Left lobe of liver (tissue), 2 donors: ENCODE results near the gene POC1A. TPM values are rescaled to one million over a fixed set of nuclear protein-coding genes. Genes with fewer than 3 reads are reported as not detected.
A peak's percentile ranks its signal among the peaks of the same experiment; 100 is the strongest.

Experiments
- ATAC-seq: fragments of 200-7000 bp; cut with Tn5 transposase; one replicate; pipeline ENCODE4 v1.9.1; 2020; ENCODE audit warnings: mild to moderate bottlenecking, moderate library complexity
- DNase-seq: peaks from one replicate; pipeline ENCODE4 v3.0.0-alpha.2; 2020; ENCODE audit warnings: low spot score
- total RNA-seq: library from RNA; stranded (reverse); gene quantifications from one replicate; pipeline ENCODE4 v1.2.1, GENCODE V29; 2021
- donor health status: DM: no; HTN: no; CAD: no; lungs with moderate emphysema.
- donor health status: DM: no; HTN: yes; CAD: no.

POC1A gene
- total RNA-seq, 1 donor from 2014 or later = 2.1 TPM

DNA sequence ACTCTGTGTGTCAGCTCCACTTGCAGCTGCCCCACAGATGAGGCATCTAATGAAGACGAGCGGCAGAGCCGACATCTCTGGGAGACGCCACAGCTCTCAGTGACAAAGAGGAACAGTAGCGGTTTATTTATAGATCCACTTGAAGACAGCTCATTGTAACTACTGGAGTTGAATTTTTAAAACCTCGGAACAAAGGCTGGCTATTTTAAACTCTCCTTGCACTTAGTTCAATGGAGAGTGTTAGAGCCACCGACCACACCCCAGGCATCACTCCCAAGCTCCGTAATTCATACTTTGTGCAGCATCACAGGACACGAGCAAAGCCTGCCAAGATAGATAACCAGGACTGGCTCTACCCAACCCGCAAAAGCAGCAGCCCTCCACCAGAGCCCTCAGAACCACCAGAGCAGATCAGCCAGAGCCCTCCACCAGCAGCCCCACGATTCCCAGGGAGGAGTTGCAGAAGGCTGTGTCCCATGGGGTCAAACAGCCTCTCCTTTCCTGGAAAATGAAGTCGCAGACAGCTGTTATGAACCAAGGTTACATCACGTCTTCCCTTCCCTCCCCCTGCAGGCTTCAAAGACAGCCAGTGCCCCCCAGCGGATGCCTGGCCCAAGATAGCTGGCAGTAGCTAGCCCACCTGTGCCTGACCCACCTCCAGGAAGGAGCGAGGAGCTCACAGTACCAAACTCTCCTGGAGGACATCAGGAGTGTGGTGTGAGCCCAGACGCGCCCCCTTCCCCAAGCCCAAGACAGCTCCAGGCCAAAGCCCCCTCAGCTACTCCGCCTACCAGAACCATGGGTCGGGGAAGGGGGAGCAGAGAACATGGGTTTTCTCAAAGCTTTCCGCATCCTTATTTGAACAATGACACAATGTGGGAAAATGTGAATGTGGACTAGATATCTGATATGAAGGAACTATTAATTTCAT, 45.7 kb downstream of the POC1A start:
- ATAC-seq = no peak
- DNase-seq = no peak

DNA sequence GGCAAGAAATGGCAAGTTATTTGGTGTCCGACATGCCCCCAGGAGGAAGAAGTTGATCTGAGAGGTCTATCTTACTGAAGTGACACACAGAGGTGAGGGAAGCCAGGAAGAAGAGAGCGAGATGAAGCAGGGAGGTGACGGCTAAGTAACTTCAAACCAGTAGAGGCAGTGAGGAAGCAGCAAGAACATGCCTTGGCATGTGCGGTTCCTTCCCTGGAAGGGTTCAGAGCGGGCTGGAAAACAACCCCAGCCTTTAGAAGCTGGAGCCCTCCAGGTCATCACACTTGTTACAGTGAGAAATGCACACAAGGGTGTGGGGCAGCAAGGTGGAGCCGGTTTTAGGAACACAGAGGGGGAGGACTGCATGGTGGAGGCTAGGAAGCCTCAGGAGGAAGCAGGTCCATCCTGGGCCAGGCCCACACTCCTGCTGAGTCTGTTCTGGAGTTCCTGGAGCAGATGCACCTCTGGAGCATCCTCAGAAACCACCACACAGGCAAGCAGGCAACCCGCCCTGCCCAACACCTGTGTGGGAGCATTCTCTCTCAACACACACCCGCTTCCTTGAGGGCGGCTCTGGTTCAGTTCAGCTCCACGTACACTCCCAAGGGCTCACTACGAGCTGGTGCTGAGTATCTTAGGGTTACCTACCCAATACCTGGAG, 47.1 kb downstream of the POC1A start:
- DNase-seq = no peak

DNA sequence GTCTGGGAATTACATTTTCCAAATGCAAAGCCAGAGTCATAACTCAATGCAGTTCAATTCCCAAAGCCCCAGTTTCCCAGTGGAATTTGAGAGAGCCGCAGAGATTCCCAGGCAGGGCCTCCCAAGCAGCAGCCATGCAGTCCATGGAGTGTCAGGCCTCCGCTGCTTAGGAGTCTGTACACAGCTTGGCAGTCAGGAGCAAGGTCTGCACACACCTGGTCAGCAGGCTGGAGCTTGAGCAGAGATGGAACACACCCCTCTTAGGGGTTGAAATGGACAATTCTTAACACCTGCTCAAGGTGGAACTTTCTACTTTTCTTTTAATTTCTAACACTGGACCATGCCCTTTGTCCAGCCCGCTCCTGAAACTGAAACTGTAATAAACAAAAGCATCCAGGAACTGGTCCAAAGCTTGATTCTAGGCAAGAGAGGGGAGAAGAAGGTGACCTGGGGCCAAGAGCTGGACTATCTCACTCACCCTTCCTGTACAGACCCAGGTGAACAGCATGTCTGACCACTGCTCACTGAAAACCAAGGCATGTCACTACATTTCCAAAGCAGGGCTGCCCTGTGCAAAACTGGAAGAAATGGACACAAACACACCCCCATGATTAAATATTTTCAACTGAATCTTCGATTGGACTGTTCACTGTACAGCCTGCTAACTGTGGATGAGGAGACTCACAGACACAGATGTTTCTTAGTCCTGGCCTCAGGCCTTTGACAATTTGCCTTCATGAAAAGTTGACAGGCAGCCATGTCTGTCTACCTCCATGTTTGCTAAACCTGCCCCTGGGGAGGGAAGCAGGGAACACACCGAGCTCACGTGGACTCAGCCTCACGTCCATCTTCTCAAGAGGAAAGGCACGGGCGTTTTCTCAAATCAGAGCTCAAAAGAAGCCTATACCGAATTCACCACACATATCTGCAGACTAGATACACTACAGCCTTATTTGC, 49.3 kb downstream of the POC1A start:
- DNase-seq (no peak), ATAC-seq (peak; percentile 82)

More for the DNA sequence above, 47.1 kb downstream of the POC1A start:
- no peak for ATAC-seq

DNA sequence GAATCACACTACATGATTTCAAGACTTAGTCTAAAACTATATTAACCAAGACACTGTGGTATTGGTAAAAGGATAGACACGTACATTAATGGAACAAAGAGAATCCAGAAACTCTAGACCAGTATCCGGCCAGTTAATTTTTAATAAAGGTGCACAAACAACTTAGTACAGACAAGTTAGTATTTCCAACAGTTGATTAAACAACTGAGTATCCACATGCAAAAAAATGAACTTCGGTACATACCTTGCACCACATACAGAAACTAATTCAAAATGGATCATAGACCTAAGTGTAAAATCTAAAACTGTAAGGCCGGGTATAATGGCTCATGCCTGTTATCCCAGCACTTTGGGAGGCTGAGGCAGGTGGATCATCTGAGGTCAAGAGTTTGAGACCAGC, 51.3 kb downstream of the POC1A start:
- ATAC-seq (peak; percentile 47), DNase-seq (no peak)

DNA sequence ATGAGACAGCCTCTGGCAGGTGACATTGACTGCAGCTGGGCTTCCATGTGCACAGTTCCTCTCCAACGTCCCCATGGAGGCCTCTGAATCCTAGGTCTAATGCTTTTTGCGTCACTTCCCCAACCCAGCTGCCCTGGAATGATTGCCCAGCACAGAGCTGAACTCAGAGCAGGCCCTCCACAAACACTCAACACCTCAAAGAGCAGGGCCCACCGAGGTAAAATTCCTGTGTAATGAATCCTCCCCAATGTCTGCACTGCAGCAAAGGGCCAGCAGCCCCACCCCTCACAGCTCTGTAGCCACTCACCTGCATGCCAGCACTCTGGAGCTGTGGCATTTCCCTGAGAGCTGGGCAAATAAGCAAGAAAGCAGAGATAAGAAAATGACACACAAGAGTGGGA, 55.2 kb downstream of the POC1A start:
- no peak for DNase-seq
- ATAC-seq = peak; percentile 40

DNA sequence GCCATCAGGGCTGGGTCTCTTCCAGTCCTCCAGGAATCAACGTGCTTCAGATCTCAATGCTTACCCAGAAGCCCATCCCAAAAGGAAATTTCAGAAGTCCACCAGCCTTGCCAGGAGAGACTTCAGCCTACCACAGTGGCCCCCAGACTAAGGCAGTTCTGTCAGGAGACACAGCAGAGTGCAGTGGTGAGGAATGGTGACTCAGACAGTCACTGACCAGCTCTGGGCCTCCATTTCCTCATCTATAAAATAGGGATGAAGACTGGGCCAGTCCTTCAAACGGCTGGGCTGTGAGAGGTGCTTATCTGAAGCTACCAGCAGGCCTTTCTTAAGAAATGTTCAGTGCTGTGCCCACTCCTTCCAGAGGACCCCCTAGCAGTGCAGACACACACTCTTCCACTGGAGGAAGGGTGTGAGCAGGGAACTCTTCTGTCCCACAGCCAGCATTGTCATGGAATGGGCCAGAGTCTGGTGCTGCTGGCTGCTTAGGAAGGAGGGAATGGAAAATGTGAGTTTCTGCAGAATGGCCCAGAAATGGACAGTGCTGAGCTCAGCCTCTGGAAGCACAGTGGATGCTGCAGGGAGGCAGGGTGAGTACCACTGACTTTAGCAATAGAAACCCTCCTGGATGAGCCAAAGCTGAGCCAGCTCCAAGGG, 56.2 kb downstream of the POC1A start:
- no peak for ATAC-seq
- DNase-seq = no peak

DNA sequence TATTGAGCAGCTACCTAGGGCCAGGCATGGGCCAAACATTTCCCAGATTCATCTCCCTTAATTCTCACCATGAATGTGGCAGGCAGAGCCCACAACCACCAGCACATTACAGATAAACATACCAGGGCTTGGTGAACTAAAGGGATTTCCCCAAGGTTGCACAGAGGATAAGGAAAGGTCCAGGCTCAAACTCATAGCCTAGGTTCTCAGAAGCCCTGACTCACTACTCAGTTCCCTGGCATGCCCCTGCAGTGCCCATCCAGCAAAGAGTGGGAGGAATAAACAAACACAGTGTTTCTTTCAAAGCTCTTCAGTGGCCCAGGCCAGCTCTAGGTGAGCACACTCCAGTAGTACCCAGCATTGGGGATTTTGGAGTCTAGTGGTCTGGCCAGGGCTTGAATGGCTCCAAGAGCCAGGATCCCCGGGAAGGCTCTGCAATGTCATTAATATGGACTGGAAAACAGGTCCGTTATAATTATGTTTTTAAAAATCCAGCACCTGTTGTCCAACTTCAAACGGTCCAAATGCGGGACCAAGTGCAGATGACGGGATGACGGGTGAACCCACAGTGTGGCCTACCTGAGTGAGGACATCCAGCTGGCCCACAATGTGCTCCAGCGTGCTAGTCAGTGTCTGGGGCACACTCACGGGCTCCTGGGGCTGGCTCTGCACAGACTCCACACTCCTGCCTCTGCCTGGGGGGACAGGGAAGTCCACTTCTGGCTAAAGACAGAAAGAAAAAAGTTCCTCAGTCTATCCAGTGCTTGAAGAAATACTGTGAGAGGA, 58.0 kb downstream of the POC1A start:
- no peak for ATAC-seq
- no peak for DNase-seq

DNA sequence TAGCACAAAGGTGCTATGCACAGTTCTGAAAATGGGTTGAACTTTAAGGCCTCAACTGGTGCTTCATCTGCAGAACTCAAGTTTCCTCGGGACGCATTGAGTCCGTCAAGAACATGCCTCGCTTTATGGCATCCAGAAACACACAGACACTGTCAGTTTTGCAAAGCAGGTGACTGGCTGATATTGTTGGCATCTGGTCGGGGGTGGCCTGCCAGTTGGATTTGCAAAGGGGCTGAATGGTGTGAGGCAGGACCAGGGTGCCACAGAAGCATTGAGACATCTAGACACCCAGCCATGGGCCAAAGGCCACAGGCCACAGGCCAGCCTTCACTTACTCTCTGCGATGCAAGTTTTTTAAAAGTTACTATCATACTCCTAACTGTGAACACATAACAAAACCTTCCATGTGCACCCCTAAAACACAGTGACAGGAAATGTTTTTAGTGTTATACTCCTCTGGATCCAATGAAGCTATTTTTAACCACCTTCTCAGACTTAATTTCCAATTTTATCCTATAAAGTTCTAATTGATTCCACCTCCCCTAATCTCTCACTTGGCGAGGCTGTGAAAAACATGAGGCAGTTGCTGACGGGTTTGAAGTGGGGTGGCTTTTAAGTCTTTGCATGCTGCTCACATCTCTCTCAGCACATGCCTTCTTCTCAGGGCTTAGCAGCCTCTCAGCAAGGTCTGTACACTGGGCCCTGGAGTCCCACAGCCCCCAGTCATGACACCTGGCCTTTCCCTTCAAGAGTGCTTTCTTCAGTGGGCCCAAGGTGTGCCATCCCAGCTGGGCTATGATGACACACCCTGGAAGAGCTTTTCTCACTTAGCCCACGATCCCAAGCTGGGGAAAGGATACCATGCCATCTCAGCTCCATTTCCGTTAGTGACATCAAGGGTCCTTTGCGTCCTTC, 59.4 kb downstream of the POC1A start:
- ATAC-seq (no peak), DNase-seq (no peak)

DNA sequence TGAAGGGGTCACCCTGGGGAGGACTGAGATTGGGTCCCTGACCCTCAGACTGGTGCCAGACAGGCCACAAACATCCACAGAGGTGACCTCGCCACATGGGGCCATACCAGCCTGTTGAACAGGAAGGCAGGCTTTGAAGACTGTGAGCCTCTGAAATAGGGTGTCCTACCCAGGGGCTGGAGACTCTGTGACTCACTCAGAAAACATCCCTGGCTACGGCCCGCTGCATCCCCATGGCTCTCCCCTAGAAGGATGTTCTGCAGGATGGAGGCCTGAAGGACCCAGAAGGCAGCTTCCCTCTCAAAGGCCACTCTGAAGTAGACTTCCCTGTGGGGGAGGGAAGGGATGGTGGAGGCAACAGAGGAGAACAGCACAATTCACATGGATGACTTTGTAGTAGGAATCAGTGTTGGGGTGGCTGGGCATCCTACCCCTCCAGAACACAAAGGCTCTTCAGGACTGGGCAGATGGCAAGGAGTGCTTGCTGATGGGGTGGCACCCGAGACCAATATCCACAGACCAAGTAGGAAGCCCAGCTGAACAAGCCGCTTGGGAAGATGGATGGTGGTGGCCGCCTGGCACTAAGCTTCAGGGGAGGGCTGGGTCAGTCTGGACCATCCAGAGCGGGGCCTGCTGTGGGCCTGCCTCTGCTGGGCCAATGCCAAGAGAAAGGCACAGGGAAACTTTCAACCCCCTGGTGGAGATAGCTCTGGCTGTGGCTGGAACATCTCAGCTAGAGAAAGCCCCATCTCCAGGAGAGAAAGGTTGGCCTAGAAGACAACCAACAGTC, 60.3 kb downstream of the POC1A start:
- ATAC-seq (no peak), DNase-seq (no peak)

DNA sequence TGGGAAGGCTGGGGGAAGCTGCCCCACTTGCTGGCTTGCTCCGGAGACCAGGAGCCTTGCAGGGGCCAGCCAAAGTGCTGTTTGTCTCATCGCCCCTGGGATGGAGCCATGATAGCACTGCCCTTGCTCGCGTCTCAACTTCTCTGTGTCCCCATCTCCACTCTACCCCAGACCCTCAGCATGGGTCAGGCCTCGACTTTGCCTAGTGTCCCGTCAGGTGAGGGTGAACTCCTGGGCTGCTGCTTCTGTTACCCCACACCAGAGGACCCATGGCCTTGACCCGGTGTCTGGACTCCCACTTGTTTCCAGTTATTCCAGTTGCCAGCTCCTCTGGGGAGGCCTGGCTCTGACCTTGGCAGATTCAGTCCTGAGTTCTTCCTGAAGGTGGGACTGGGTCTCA, 61.3 kb downstream of the POC1A start:
- DNase-seq = no peak
- ATAC-seq = no peak

DNA sequence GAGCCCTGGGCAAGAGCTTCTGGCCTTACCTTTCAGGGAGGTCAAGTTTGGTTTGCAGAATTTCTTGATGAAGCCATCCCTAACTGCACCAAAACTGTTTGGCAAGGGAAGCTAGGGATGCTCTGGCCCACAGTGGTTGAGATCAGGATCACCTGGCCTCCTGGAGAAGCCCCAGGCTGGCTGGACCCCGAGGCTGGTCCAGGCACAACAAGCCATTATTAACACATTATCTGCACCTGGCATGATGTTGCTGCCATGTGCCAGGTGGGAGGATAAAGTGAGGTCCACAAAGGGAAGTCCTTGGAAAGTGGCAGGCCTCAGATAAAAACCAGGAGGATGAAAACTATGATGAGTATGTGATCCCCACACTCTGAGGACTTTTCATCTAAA, 62.0 kb downstream of the POC1A start:
- DNase-seq (no peak), ATAC-seq (no peak)

DNA sequence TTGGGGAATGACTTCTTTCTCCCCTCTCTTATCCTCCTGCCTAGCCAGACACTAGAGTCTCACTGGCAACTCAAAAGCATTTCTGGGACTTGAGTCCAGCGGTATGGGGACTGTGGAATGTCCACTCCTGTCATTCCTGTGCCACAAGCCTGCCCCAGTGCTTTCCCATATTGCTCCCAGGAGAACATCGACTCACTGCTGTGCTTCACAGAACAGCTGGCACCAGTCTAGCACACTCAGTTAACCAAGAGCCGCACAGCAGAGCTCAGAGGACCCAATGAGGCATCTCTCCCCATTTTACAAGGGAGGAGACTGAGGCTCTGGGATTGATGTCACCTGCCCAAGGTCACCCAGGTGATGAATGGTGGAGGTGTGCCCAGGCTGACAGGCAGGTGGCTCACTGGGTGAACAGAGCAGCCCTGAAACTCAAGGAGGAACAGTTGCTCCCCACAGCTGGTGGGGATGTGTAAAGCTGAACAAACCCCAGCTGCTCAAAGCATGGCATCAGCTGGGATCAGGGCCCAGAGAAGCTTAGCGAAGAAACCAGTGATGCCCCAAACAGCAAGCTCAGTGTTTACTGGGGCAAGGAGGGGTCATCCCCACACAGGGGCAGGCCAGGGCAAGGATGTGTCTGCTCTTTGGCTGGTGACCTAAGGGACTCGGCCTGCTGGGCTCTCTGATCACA, 62.5 kb downstream of the POC1A start:
- no peak for DNase-seq
- no peak for ATAC-seq

DNA sequence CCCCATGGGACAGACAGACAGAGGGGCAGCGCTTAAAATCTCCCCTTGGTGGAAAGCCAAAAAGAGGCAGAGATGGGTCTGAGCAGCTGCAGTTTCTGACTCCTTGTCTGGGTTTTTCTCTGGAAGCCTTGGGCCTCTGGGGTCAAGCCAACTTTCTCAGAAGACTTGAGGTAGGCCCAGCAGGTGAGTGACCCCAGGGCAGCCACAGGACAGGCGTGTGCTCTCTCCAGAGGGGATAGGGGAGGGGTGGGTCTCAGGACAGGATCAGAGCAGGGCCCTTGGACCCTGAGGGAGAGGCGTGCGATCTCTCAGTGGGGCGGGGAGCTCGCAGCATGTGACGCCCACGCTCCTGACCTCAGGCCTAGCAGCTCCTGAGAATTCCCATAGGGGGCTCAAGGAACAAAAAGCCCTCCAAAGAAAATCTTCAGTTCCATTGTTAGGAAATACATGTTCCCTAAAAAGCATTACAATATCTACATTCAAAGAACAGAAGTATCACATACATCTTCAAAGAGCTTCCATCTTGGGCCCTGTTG, 63.2 kb downstream of the POC1A start:
- ATAC-seq (no peak), DNase-seq (no peak)

DNA sequence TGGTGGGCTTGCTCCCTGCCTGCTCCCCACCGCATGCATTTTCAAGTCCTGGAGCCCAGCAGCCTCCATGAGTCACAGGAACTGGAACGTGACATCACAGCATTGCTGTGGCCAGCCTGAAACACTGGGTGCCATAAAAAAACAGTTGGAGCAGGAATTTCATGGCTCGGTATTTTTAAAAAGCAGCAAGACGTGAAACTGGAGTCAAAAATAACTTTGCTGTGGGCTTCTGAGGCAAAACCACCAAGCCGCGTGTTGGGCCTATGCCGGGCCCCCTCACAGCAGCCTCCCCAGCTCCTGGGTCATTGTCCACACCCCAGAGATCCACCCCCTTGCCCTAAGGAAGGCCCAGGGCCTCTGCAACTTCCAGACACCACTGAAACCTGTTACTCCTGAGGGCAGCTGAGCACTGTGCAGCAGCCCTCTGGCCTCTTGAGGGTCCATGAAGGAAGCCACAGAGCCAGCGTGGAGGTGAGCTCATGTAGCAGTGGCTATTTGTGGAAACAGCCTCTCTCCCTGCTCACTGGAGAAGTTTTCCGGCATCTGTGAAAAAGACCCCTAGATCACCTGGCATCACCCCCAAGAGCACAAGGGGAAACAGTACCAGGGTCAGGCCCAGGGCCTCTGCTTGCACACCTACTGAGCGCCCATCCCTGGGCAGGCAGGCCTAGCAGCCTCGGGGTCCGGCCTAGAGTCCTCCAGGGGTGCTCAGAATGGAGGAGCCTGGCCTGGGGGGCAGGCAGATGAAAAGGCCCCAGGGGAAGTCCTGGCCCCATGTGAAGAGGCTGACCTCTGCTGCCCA, 63.9 kb downstream of the POC1A start:
- ATAC-seq (no peak), DNase-seq (no peak)

DNA sequence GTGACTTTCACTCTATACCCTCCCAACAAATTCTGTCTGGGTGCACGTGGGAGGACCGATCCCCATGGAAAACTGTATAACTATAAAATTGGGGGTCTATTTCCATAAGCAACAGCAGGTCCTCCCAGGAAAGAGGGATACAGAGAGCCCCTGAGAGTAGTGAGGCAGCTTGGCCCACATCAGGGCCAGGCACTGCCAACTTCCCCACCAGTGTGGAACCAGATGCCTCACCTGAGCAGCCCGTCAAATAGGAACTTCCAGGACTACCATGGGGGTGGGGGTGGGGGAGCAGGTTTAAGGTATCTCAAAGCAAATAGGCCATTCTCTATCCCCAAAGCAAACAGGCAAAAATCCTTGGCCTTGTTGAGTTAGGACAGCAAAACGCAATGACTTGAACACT, 64.5 kb downstream of the POC1A start:
- no peak for ATAC-seq
- DNase-seq = no peak
